Measurements from ENCODE around the gene SUN1. TPM values are rescaled to one million over a fixed set of nuclear protein-coding genes. Genes with fewer than 3 reads are reported as not detected.

The SUN1 gene
- total RNA-seq, 4 donors from 2014 or later: 113 to 259 (median 192) TPM

DNA sequence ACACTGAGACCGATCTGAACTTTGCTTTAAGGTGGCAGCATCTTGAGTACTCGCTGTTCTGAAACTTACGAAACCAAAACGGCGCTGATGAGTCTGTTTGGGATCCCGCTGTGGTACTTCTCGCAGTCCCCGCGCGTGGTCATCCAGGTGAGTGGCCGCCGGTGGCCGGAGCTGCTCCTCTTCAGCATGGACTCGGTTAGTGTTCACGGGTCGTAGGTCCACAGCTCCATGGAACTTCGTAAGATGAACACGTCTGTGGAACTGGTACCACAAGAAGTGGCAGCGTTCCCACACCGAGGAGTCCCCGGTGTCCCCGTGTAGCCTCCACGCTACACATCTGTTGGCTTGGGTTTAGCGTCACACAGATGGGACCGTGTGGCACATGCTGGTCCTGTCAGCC, 33.6 kb downstream of the SUN1 start:
- Histone ChIP-seq H3K4me3 (no peak overlapping the region), H3K27me3 (no peaks in the 10 kb centered on the region), H3K4me1 (peaks cover 0 to 16% (median 1%) of the 10 kb centered on the region in 4 donors), H3K27ac (peak overlapping the region in 2 of 4 donors; percentile 65 to 75), H3K9me3 (no peaks in the 10 kb centered on the region), H3K36me3 (peaks cover 0 to 84% (median 0%) of the 10 kb centered on the region in 3 donors)
- no peak for TF ChIP-seq POLR2A (IDR thresholded peaks at IDR 0.05)
- TF ChIP-seq CTCF (IDR thresholded peaks at IDR 0.05): no peak
- no peak for DNase-seq

DNA sequence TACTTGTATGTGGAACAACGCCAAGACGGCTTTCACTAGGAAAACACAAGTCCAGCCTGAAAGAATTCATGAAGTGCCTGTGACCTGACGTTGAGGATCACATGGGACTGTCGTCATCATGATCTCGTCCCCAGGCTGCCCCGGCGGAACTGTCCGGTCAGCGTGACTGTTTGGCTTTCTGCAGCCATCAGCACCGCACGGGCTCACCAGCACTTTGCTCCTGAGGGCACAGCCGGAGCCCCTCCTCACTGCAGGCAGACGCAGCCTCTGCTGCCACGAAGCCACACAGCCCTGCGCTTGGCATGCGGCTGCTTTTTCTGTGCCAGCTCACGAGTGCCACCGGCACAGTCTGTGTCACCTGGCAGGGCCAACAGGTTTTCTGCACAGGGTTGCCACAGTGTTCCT, 34.7 kb downstream of the SUN1 start:
- H3K27me3 ChIP-seq: no peaks in the 10 kb centered on the region
- TF ChIP-seq POLR2A (IDR thresholded peaks at IDR 0.05): no peak
- TF ChIP-seq CTCF (IDR thresholded peaks at IDR 0.05): no peak
- peaks cover 0 to 16% (median 0%) of the 10 kb centered on the region in 4 donors for H3K4me1 ChIP-seq
- H3K27ac ChIP-seq: peak overlapping the region; percentile 17 to 75 (median 55)
- H3K9me3 ChIP-seq: no peaks in the 10 kb centered on the region
- peak in 1 of 3 donors; percentile 71 for DNase-seq
- no peak overlapping the region for H3K4me3 ChIP-seq
- H3K36me3 ChIP-seq: peaks cover 0 to 84% (median 0%) of the 10 kb centered on the region in 3 donors

DNA sequence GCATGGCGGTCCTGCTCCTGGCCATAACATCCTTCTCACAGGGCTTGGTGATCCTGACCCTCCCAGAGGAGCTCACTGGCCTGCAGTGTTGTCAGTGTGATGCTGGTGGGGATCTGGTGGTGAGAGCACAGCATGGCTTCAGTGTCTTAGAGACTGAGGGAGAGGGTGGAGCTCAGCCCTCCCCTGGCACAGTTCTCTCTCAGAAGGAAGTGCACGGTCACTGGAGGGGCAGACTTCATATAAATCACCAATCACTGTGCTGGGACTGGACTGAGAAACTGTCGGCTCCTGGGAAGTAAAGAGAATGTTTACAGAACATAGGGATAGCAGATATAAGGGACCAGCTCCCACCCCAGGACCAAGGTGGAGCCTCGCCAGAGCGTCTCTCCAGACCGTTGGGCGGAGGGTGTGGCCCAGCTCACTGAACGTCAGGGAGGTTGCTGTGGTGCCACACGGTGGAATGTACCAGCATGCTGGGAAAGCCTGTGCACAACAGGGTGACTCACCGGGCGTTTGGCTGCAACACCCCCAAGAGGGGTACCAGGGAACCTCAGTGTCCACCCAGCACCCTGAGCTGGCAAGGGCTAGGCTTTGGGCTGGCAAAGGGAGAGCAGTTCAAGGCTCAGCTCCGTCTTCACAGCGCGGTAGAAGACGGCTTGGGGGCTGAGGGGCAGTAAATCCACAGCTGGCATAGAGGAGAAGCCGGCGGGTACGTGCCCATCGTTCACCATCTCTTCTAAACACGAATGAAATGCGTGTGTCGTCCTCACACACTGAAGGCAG, 35.3 kb downstream of the SUN1 start:
- H3K9me3 ChIP-seq: no peaks in the 10 kb centered on the region
- no peak overlapping the region for H3K4me3 ChIP-seq
- TF ChIP-seq CTCF (IDR thresholded peaks at IDR 0.05) (no peak), POLR2A (IDR thresholded peaks at IDR 0.05) (no peak)
- H3K27ac ChIP-seq: peak overlapping the region; percentile 17 to 75 (median 55)
- no peaks in the 10 kb centered on the region for H3K27me3 ChIP-seq
- H3K4me1 ChIP-seq: peaks cover 0 to 16% (median 0%) of the 10 kb centered on the region in 4 donors
- peaks cover 0 to 84% (median 0%) of the 10 kb centered on the region in 3 donors for H3K36me3 ChIP-seq
- DNase-seq: peak in 2 of 3 donors; percentile 68

- peak overlapping the region in 2 of 4 donors; percentile 72 to 75 for H3K27ac ChIP-seq
- no peak for DNase-seq
Observed at GRCh38 chr7:868189-868486, 35.9 kb downstream of the SUN1 start.

GRCh38 chr7:869348-869747, 37.1 kb downstream of the SUN1 start:
- Histone ChIP-seq H3K36me3 (peaks cover 0 to 78% (median 0%) of the 10 kb centered on the region in 3 donors), H3K4me3 (no peak overlapping the region), H3K27ac (peak overlapping the region in 1 of 4 donors; percentile 8), H3K27me3 (no peaks in the 10 kb centered on the region), H3K4me1 (peaks cover 0 to 25% (median 3%) of the 10 kb centered on the region in 4 donors), H3K9me3 (no peaks in the 10 kb centered on the region)
- TF ChIP-seq POLR2A (IDR thresholded peaks at IDR 0.05): no peak
- no peak for TF ChIP-seq CTCF (IDR thresholded peaks at IDR 0.05)
- no peak for DNase-seq

More at GRCh38 chr7:868189-868486, 35.9 kb downstream of the SUN1 start:
- Histone ChIP-seq H3K4me1 (peaks cover 0 to 16% (median 0%) of the 10 kb centered on the region in 4 donors), H3K9me3 (no peaks in the 10 kb centered on the region), H3K27me3 (no peaks in the 10 kb centered on the region), H3K4me3 (no peak overlapping the region), H3K36me3 (peaks cover 0 to 83% (median 0%) of the 10 kb centered on the region in 3 donors)
- TF ChIP-seq CTCF (IDR thresholded peaks at IDR 0.05) (no peak), POLR2A (IDR thresholded peaks at IDR 0.05) (no peak)
